PC-3 (cell line): ENCODE results near the gene CAV1. TPM values are rescaled to one million over a fixed set of nuclear protein-coding genes. Genes with fewer than 3 reads are reported as not detected.

ENCODE experiments used
- ATAC-seq: fragments of 200-7000 bp; cut with Tn5 transposase; 2 replicates; pipeline ENCODE4 v1.9.1; 2020; ENCODE audit warnings: mild to moderate bottlenecking, moderate library complexity
- BruUV-seq: library from RNA; stranded (reverse); fragments of 400-500 nt; replicated peaks from 2 replicates; lab custom pipeline; 2021; lab: Mats Ljungman, UMichigan
- CTCF ChIA-PET: fragments of 300-600 bp; sonication (Branson Sonifier 250); formaldehyde crosslinking; loops from one replicate; lab custom pipeline; 2022; ENCODE audit warnings: antibody characterized with exemption; lab: Charles Lee
- POLR2A ChIA-PET: fragments of 300-600 bp; sonication (Branson Sonifier 250); formaldehyde crosslinking; loops from one replicate; lab custom pipeline; 2022; ENCODE audit warnings: antibody characterized with exemption; ENCODE audit not compliant: unreplicated experiment; lab: Charles Lee
- DNase-seq: peaks from one replicate; pipeline ENCODE4 v3.0.0-alpha.2; 2015
- H2AFZ ChIP-seq: fragments of 300-600 bp; sonication (generic); 2 replicates; pipeline ENCODE4 v1.6.0; 2016; ENCODE audit warnings: antibody characterized with exemption, low read length
- H3F3A ChIP-seq: fragments of 300-600 bp; sonication (generic); one replicate; pipeline ENCODE4 v1.6.0; 2017; ENCODE audit warnings: antibody characterized with exemption, low read length, control low read depth, mild to moderate bottlenecking; ENCODE audit not compliant: unreplicated experiment
- H3K27ac ChIP-seq: fragments of 300-600 bp; sonication (generic); 2 replicates; pipeline ENCODE4 v1.5.1; 2016; ENCODE audit warnings: mild to moderate bottlenecking, low read length
- H3K27me3 ChIP-seq: fragments of 300-600 bp; sonication (generic); 2 replicates; pipeline ENCODE4 v1.6.1; 2016; ENCODE audit warnings: low read length, mixed read lengths
- H3K36me3 ChIP-seq: fragments of 300-600 bp; sonication (generic); 2 replicates; pipeline ENCODE4 v1.6.1; 2016; ENCODE audit warnings: low read depth, mixed run types, low read length, mixed read lengths
- H3K4me1 ChIP-seq: fragments of 300-600 bp; sonication (generic); 2 replicates; pipeline ENCODE4 v1.5.1; 2016; ENCODE audit warnings: low read length; ENCODE audit not compliant: insufficient read depth
- H3K4me2 ChIP-seq: fragments of 300-600 bp; sonication (generic); 2 replicates; pipeline ENCODE4 v1.6.0; 2016; ENCODE audit warnings: low read length
- H3K4me3 ChIP-seq: fragments of 300-600 bp; sonication (generic); 2 replicates; pipeline ENCODE4 v1.5.1; 2016; ENCODE audit warnings: mild to moderate bottlenecking, low read length, mixed read lengths
- H3K79me2 ChIP-seq: fragments of 300-600 bp; sonication (generic); 2 replicates; pipeline ENCODE4 v1.6.1; 2017; ENCODE audit warnings: low read length, mixed read lengths
- H3K9ac ChIP-seq: fragments of 300-600 bp; sonication (generic); 2 replicates; pipeline ENCODE4 v1.6.0; 2016; ENCODE audit warnings: mild to moderate bottlenecking, low read length
- H3K9me2 ChIP-seq: fragments of 300-600 bp; sonication (generic); replicated peaks from 2 replicates; pipeline ENCODE4 v1.6.1; 2016; ENCODE audit warnings: mixed run types, low read length, mixed read lengths
- H3K9me3 ChIP-seq: fragments of 300-600 bp; sonication (generic); 2 replicates; pipeline ENCODE4 v1.6.1; 2016; ENCODE audit warnings: low read length, mixed read lengths
- H4K20me1 ChIP-seq: fragments of 300-600 bp; sonication (generic); 2 replicates; pipeline ENCODE4 v1.6.1; 2016; ENCODE audit warnings: low read length, mixed read lengths
- EZH2 ChIP-seq: fragments of 300-600 bp; sonication (generic); IDR thresholded peaks from one replicate; pipeline ENCODE4 v1.6.1; 2017; ENCODE audit warnings: antibody characterized with exemption, mild to moderate bottlenecking, low read length; ENCODE audit not compliant: unreplicated experiment
- EZH2phosphoT487 ChIP-seq: fragments of 300-600 bp; sonication (generic); IDR thresholded peaks from 2 replicates; pipeline ENCODE4 v1.6.1; 2018; ENCODE audit warnings: mild to moderate bottlenecking, antibody characterized with exemption, low read length, borderline replicate concordance
- intact Hi-C: fragments of 100-400 bp; cut with micrococcal nuclease; formaldehyde crosslinking; loops from 2 replicates; pipeline ENCODE4 v1.9.0; 2023
- total RNA-seq: library from RNA; depleted of rRNA; stranded (reverse); fragments of >200 nt; gene quantifications from 2 replicates; pipeline ENCODE4 v1.2.3, GENCODE V29; 2014
- TF ChIP-seq, protein P1 (sequence below): fragments of 300-600 bp; sonication (generic); conservative IDR thresholded peaks from 2 replicates; pipeline ENCODE4 v1.5.1; 2017; ENCODE audit warnings: antibody characterized with exemption, low read depth, mild to moderate bottlenecking, low read length

CAV1 gene
- total RNA-seq, 1 experiment from 2014 or later: 284 TPM

GRCh38 chr7:116492654-116493109 lies 32.2 kb upstream of the CAV1 start:
- POLR2A ChIA-PET: no interaction called here
- TF ChIP-seq, protein P1, sequence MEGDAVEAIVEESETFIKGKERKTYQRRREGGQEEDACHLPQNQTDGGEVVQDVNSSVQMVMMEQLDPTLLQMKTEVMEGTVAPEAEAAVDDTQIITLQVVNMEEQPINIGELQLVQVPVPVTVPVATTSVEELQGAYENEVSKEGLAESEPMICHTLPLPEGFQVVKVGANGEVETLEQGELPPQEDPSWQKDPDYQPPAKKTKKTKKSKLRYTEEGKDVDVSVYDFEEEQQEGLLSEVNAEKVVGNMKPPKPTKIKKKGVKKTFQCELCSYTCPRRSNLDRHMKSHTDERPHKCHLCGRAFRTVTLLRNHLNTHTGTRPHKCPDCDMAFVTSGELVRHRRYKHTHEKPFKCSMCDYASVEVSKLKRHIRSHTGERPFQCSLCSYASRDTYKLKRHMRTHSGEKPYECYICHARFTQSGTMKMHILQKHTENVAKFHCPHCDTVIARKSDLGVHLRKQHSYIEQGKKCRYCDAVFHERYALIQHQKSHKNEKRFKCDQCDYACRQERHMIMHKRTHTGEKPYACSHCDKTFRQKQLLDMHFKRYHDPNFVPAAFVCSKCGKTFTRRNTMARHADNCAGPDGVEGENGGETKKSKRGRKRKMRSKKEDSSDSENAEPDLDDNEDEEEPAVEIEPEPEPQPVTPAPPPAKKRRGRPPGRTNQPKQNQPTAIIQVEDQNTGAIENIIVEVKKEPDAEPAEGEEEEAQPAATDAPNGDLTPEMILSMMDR: no peak
- TF ChIP-seq EZH2phosphoT487: no peak
- TF ChIP-seq EZH2: no peak

DNA sequence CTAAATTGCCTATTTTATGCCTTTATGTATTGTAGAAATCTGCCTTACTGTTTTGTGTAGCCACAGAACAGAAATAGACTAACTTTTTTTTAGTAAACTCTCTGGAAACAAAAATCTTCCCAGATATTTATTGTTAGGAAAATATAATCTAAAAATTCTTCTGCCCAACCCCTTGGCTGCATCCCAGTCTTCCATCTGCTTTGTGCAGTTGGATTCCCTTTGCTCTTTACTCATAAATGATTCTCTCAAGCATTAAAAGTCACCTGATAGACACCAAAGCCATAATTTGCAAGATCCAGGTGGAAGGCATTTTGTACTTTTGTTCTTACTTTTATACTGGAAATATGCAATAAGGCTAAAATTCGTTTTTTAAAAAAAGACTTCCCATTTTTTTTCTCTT lies 31.4 kb upstream of the CAV1 start:
- no peaks in the 10 kb centered on the region for H3K36me3 ChIP-seq
- no peaks in the 10 kb centered on the region for H3K9me2 ChIP-seq
- ChIA-PET POLR2A (interaction anchor here (0.7 kb wide), 1 partner anchor 50 kb away, joined by 3 read pairs; no protein-coding TSS in a partner anchor), CTCF (no interaction called here)
- H3K9ac ChIP-seq: no peak overlapping the region
- H3K4me3 ChIP-seq: no peak overlapping the region
- BruUV-seq: no TSS peak
- H3F3A ChIP-seq: no peaks in the 10 kb centered on the region
- H2AFZ ChIP-seq: no peak overlapping the region
- H3K27me3 ChIP-seq: no peaks in the 10 kb centered on the region
- no peaks in the 10 kb centered on the region for H4K20me1 ChIP-seq
- no peak overlapping the region for H3K27ac ChIP-seq
- peaks cover 14% of the 10 kb centered on the region; the same call in 1 of the 2 replicates for H3K4me1 ChIP-seq
- ATAC-seq (no peak), DNase-seq (no peak)
- TF ChIP-seq, protein P1: no peak
- TF ChIP-seq EZH2phosphoT487 (no peak), EZH2 (no peak)
- no peaks in the 10 kb centered on the region for H3K79me2 ChIP-seq
- no peak overlapping the region for H3K4me2 ChIP-seq
- H3K9me3 ChIP-seq: no peaks in the 10 kb centered on the region
- intact Hi-C loops: no loop called here

More at GRCh38 chr7:116492654-116493109, 32.2 kb upstream of the CAV1 start:
- no peaks in the 10 kb centered on the region for H4K20me1 ChIP-seq
- H3F3A ChIP-seq: no peaks in the 10 kb centered on the region
- no peak overlapping the region for H3K9ac ChIP-seq
- no peaks in the 10 kb centered on the region for H3K36me3 ChIP-seq
- no TSS peak for BruUV-seq
- H3K9me2 ChIP-seq: no peaks in the 10 kb centered on the region
- H3K27me3 ChIP-seq: no peaks in the 10 kb centered on the region
- H3K4me3 ChIP-seq: no peak overlapping the region
- H3K4me2 ChIP-seq: no peak overlapping the region
- H3K79me2 ChIP-seq: no peaks in the 10 kb centered on the region
- no peak for ATAC-seq
- H3K9me3 ChIP-seq: no peaks in the 10 kb centered on the region
- CTCF ChIA-PET: no interaction called here
- intact Hi-C loops: no loop called here
- H3K27ac ChIP-seq: no peak overlapping the region
- H2AFZ ChIP-seq: no peak overlapping the region
- H3K4me1 ChIP-seq: peaks cover 8% of the 10 kb centered on the region; the same call in 1 of the 2 replicates
- DNase-seq: no peak

DNA sequence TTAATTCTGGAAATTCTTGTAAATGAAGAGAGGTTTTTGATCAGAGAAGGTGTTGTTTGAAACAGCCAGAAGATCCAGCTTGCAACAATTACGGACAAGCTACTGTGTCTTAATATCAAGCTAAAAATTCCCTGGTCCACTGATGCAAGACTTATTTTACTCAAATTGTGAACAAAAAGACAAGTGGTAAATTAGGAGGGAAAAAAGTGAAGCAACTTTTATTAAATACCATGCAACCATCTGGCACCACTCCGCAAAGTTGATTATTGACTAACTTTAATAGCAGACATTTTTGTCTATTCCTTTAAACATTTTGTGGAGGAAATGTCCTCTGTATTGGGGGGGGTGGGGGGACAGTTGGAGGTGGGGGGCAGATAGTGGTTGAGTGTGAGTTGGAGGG lies 30.4 kb upstream of the CAV1 start:
- Histone ChIP-seq H3K79me2 (no peaks in the 10 kb centered on the region), H3K9ac (no peak overlapping the region), H3K36me3 (no peaks in the 10 kb centered on the region), H3F3A (no peaks in the 10 kb centered on the region), H4K20me1 (no peaks in the 10 kb centered on the region), H3K4me3 (no peak overlapping the region), H3K9me3 (no peaks in the 10 kb centered on the region), H3K27ac (no peak overlapping the region), H2AFZ (no peak overlapping the region), H3K27me3 (no peaks in the 10 kb centered on the region), H3K9me2 (no peaks in the 10 kb centered on the region), H3K4me2 (no peak overlapping the region), H3K4me1 (peaks cover 19% of the 10 kb centered on the region)
- no peak for DNase-seq
- no peak for TF ChIP-seq EZH2
- TF ChIP-seq EZH2phosphoT487: no peak
- TF ChIP-seq, protein P1: no peak
- ChIA-PET POLR2A (interaction anchor here (0.5 kb wide), 1 partner anchor 56 kb away, joined by 3 read pairs; no protein-coding TSS in a partner anchor), CTCF (interaction anchor here (0.7 kb wide), 1 partner anchor 32 kb away, joined by 5 read pairs; no protein-coding TSS in a partner anchor)
- no TSS peak for BruUV-seq
- intact Hi-C loops: no loop called here
- ATAC-seq: no peak
